Naive thymus-derived CD4-positive, alpha-beta T cell (primary cell): Measurements from ENCODE around the gene F11R. TPM values are rescaled to one million over a fixed set of nuclear protein-coding genes. Genes with fewer than 3 reads are reported as not detected.
"Not testable (repeated sequence)": the region's sequence is repeated elsewhere in the genome, so short reads cannot be mapped to it uniquely, and the experiment has no call there.

Experiments used
- ATAC-seq: fragments of 150-1000 bp; cut with Tn5 transposase; 2 replicates; pipeline ENCODE4 v1.10.0; 2021; ENCODE audit warnings: mild to moderate bottlenecking, moderate library complexity
- CTCF ChIA-PET: fragments of 350-600 bp; sonication (Branson Sonifier 250); formaldehyde crosslinking; loops from one replicate; lab custom pipeline; 2021; ENCODE audit warnings: antibody characterized with exemption; lab: Charles Lee
- POLR2A ChIA-PET: fragments of 350-600 bp; sonication (Branson Sonifier 250); formaldehyde crosslinking; loops from one replicate; lab custom pipeline; 2021; ENCODE audit warnings: antibody characterized with exemption, inconsistent platforms; lab: Charles Lee
- DNase-seq, 9 donors: peaks; one replicate each; pipeline versions ENCODE4 v3.0.0 to v3.0.0-alpha.2; 2020 to 2022; ENCODE audit warnings: mixed read lengths in 1 of 9
- H3K27ac ChIP-seq: one replicate; pipeline ENCODE4 v1.7.0; 2013; ENCODE audit warnings: mild to moderate bottlenecking, low read depth, low read length, moderate library complexity
- H3K27me3 ChIP-seq, 2 donors: one replicate each; pipeline ENCODE4 v1.7.0; 2013; ENCODE audit warnings: low read length in 2 of 2, mild to moderate bottlenecking in 2 of 2, moderate library complexity in 2 of 2; ENCODE audit not compliant: control insufficient read depth in 2 of 2, insufficient read depth in 2 of 2
- H3K36me3 ChIP-seq, 3 experiments: 1 replicate in 2 of 3; 2 replicates in 1 of 3; pipeline ENCODE4 v1.7.0; 2013; ENCODE audit warnings: low read length in 3 of 3, mild to moderate bottlenecking in 3 of 3, moderate library complexity in 1 of 3; ENCODE audit not compliant: insufficient read depth in 3 of 3, control insufficient read depth in 2 of 3
- H3K4me1 ChIP-seq, 2 donors: one replicate each; pipeline ENCODE4 v1.7.0; 2013; ENCODE audit warnings: low read length in 2 of 2, mild to moderate bottlenecking in 2 of 2, moderate library complexity in 1 of 2; ENCODE audit not compliant: control insufficient read depth in 2 of 2, insufficient read depth in 2 of 2
- H3K4me3 ChIP-seq: 2 replicates; pipeline ENCODE4 v1.7.0; 2013; ENCODE audit warnings: mild to moderate bottlenecking, low read length
- H3K9me3 ChIP-seq, 3 experiments: 1 replicate in 2 of 3; 2 replicates in 1 of 3; pipeline ENCODE4 v1.7.0; 2013; ENCODE audit warnings: low read length in 3 of 3; ENCODE audit not compliant: control insufficient read depth in 2 of 3
- H3K27ac Mint-ChIP-seq, 9 donors: one replicate each; pipeline ENCODE4 v1.8.0; 2020 to 2022; ENCODE audit warnings: mixed read lengths in 9 of 9, mild to moderate bottlenecking in 8 of 9, moderate library complexity in 5 of 9, inconsistent platforms in 2 of 9
- H3K27me3 Mint-ChIP-seq, 5 donors: one replicate each; pipeline ENCODE4 v1.8.0; 2021 to 2022; ENCODE audit warnings: mixed read lengths in 5 of 5, mild to moderate bottlenecking in 1 of 5
- H3K36me3 Mint-ChIP-seq, 5 donors: one replicate each; pipeline ENCODE4 v1.8.0; 2020 to 2022; ENCODE audit warnings: mixed read lengths in 5 of 5, mild to moderate bottlenecking in 3 of 5, inconsistent platforms in 1 of 5
- H3K4me1 Mint-ChIP-seq, 7 donors: one replicate each; pipeline ENCODE4 v1.8.0; 2020 to 2022; ENCODE audit warnings: mixed read lengths in 7 of 7, mild to moderate bottlenecking in 3 of 7, inconsistent platforms in 1 of 7
- H3K4me3 Mint-ChIP-seq, 10 donors: one replicate each; pipeline ENCODE4 v1.8.0; 2020 to 2022; ENCODE audit warnings: mild to moderate bottlenecking in 10 of 10, mixed read lengths in 10 of 10, moderate library complexity in 6 of 10, inconsistent platforms in 2 of 10
- H3K9me3 Mint-ChIP-seq, 11 donors: one replicate each; pipeline ENCODE4 v1.8.0; 2020 to 2022; ENCODE audit warnings: mixed read lengths in 11 of 11, mild to moderate bottlenecking in 4 of 11, inconsistent platforms in 1 of 11, moderate library complexity in 1 of 11
- intact Hi-C, 2 donors: fragments of 100-400 bp; cut with micrococcal nuclease; formaldehyde crosslinking; loops; one replicate each; pipeline ENCODE4 v1.15.1; 2023
- polyA plus RNA-seq, 2 donors: library from polyadenylated mRNA; unstranded; fragments of 300-500 nt; fragmentation: Illumina TruSeq; gene quantifications; one replicate each; pipeline ENCODE4 v1.2.3, GENCODE V29; 2021
- total RNA-seq, 6 experiments: library from RNA in 5 of 6; stranded (reverse) in 5 of 6; gene quantifications; 1 replicate in 5 of 6; 2 replicates in 1 of 6; pipeline ENCODE4 v1.2.3 and lab custom pipeline; 2021 to 2026

Gene F11R
- total and polyA plus RNA-seq, 7 experiments from 2014 or later, result 11.3 to 23.7 (median 14.4) TPM

DNA sequence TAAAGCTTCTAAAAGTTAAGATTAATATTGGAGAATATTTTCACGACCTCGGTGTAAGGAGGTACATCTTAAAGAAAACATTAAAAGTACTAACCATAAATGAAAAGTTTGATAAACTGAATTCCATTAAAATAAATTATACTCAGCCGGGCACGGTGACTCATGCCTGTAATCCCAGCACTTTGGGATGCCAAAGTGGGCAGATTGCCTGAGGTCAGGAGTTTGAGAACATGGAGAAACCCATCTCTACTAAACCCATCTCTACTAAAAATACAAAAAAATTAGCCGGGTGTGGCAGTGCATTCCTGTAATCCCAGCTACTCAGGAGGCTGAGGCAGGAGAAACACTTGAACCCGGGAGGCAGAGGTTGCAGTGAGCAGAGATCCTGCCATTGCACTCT is 75.1 kb downstream of the F11R start:
- H3K27ac Mint-ChIP-seq, H3K27me3 ChIP-seq, H3K27ac ChIP-seq, H3K4me1 Mint-ChIP-seq, H3K4me3 Mint-ChIP-seq, H3K4me1 ChIP-seq, POLR2A ChIA-PET, H3K9me3 Mint-ChIP-seq, CTCF ChIA-PET, H3K36me3 Mint-ChIP-seq, ATAC-seq, DNase-seq, intact Hi-C loops, H3K36me3 ChIP-seq, H3K4me3 ChIP-seq, H3K27me3 Mint-ChIP-seq, H3K9me3 ChIP-seq: not testable (repeated sequence)

Other genes with a start within 250 kb of the F11R start
- 100 to 1,000 TPM in 4 of 5 experiments, 1 to 10 TPM in 1; 5.6 to 141 (median 105) TPM for gene LY9, start 225.0 kb downstream of the F11R start, total RNA-seq
- 100 to 1,000 TPM; 182 to 225 TPM for gene LY9, start 225.0 kb downstream of the F11R start, polyA plus RNA-seq
- gene CD244, start 158.3 kb downstream of the F11R start, total RNA-seq, result 10 to 100 TPM in 1 of 5 experiments, 1 to 10 TPM in 1, under 1 TPM in 3; 0.27 to 33.6 (median 0.46) TPM
- 1 to 10 TPM; 3.9 to 4.6 TPM for gene CD244, start 158.3 kb downstream of the F11R start, polyA plus RNA-seq
- under 1 TPM in 1 of 5 experiments, not detected in 4; 0.88 TPM for gene ITLN1, start 136.0 kb downstream of the F11R start, total RNA-seq
- not detected for gene ITLN1, start 136.0 kb downstream of the F11R start, polyA plus RNA-seq
- not detected for gene ITLN2, start 66.3 kb downstream of the F11R start, total RNA-seq
- not detected for gene ITLN2, start 66.3 kb downstream of the F11R start, polyA plus RNA-seq
- 10 to 100 TPM; 49.8 to 84.0 (median 58.2) TPM for gene TSTD1, start 17.8 kb upstream of the F11R start, total RNA-seq
- 100 to 1,000 TPM; 349 to 494 TPM for gene TSTD1, start 17.8 kb upstream of the F11R start, polyA plus RNA-seq
- gene USF1, start 24.8 kb upstream of the F11R start, total RNA-seq, result 100 to 1,000 TPM in 1 of 5 experiments, 10 to 100 TPM in 4; 71.6 to 115 (median 91.7) TPM
- gene USF1, start 24.8 kb upstream of the F11R start, polyA plus RNA-seq, result 1 to 10 TPM; 3.9 to 5.5 TPM
- 100 to 1,000 TPM; 152 to 291 (median 235) TPM for gene ARHGAP30, start 48.7 kb upstream of the F11R start, total RNA-seq
- gene ARHGAP30, start 48.7 kb upstream of the F11R start, polyA plus RNA-seq, result 100 to 1,000 TPM; 128 to 258 TPM
- not detected for gene NECTIN4, start 68.4 kb upstream of the F11R start, total RNA-seq
- not detected for gene NECTIN4, start 68.4 kb upstream of the F11R start, polyA plus RNA-seq
- 1 to 10 TPM in 1 of 5 experiments, under 1 TPM in 1, not detected in 3; 0.40 to 1.1 TPM for gene KLHDC9, start 77.2 kb upstream of the F11R start, total RNA-seq
- under 1 TPM in 1 of 2 donors, not detected in 1; 0.74 TPM for gene KLHDC9, start 77.2 kb upstream of the F11R start, polyA plus RNA-seq
- gene PFDN2, start 96.9 kb upstream of the F11R start, total RNA-seq, result 10 to 100 TPM; 32.0 to 67.9 (median 34.0) TPM
- gene PFDN2, start 96.9 kb upstream of the F11R start, polyA plus RNA-seq, result 10 to 100 TPM; 66.6 to 84.0 TPM
- 10 to 100 TPM; 23.3 to 49.6 (median 41.8) TPM for gene NIT1, start 97.0 kb upstream of the F11R start, total RNA-seq
- gene NIT1, start 97.0 kb upstream of the F11R start, polyA plus RNA-seq, result 10 to 100 TPM; 14.1 to 28.4 TPM
- gene DEDD, start 111.5 kb upstream of the F11R start, total RNA-seq, result 10 to 100 TPM; 34.3 to 43.0 (median 36.0) TPM
- 10 to 100 TPM; 34.0 to 48.7 TPM for gene DEDD, start 111.5 kb upstream of the F11R start, polyA plus RNA-seq
- gene UFC1, start 132.8 kb upstream of the F11R start, total RNA-seq, result 100 to 1,000 TPM in 2 of 5 experiments, 10 to 100 TPM in 3; 83.7 to 116 (median 98.9) TPM
- gene UFC1, start 132.8 kb upstream of the F11R start, polyA plus RNA-seq, result 100 to 1,000 TPM; 129 to 132 TPM
- 10 to 100 TPM; 36.0 to 66.0 (median 38.6) TPM for gene USP21, start 138.3 kb upstream of the F11R start, total RNA-seq
- 10 to 100 TPM; 15.2 to 35.0 TPM for gene USP21, start 138.3 kb upstream of the F11R start, polyA plus RNA-seq
- 10 to 100 TPM; 39.7 to 76.2 (median 43.4) TPM for gene PPOX, start 145.3 kb upstream of the F11R start, total RNA-seq
- gene PPOX, start 145.3 kb upstream of the F11R start, polyA plus RNA-seq, result 10 to 100 TPM; 20.1 to 22.9 TPM
- gene B4GALT3, start 156.4 kb upstream of the F11R start, total RNA-seq, result 10 to 100 TPM; 40.5 to 83.7 (median 54.3) TPM
- 10 to 100 TPM; 36.2 to 52.5 TPM for gene B4GALT3, start 156.4 kb upstream of the F11R start, polyA plus RNA-seq
- gene ADAMTS4, start 177.9 kb upstream of the F11R start, total RNA-seq, result 1 to 10 TPM in 4 of 5 experiments, under 1 TPM in 1; 0.70 to 3.3 (median 1.6) TPM
- under 1 TPM; 0.21 to 0.38 TPM for gene ADAMTS4, start 177.9 kb upstream of the F11R start, polyA plus RNA-seq
- 100 to 1,000 TPM in 2 of 5 experiments, 10 to 100 TPM in 3; 64.1 to 131 (median 85.3) TPM for gene NDUFS2, start 181.2 kb upstream of the F11R start, total RNA-seq
- gene NDUFS2, start 181.2 kb upstream of the F11R start, polyA plus RNA-seq, result 100 to 1,000 TPM in 1 of 2 donors, 10 to 100 TPM in 1; 94.6 to 102 TPM
- 100 to 1,000 TPM in 1 of 5 experiments, 10 to 100 TPM in 3, 1 to 10 TPM in 1; 2.6 to 171 (median 14.5) TPM for gene FCER1G, start 194.1 kb upstream of the F11R start, total RNA-seq
- 1 to 10 TPM; 2.7 to 5.1 TPM for gene FCER1G, start 194.1 kb upstream of the F11R start, polyA plus RNA-seq
- gene APOA2, start 202.5 kb upstream of the F11R start, total RNA-seq, result not detected
- not detected for gene APOA2, start 202.5 kb upstream of the F11R start, polyA plus RNA-seq
- 10 to 100 TPM in 4 of 5 experiments, 1 to 10 TPM in 1; 8.9 to 24.3 (median 11.8) TPM for gene TOMM40L, start 204.9 kb upstream of the F11R start, total RNA-seq
- gene TOMM40L, start 204.9 kb upstream of the F11R start, polyA plus RNA-seq, result 1 to 10 TPM; 6.0 to 6.4 TPM
- gene NR1I3, start 217.1 kb upstream of the F11R start, total RNA-seq, result not detected
- not detected for gene NR1I3, start 217.1 kb upstream of the F11R start, polyA plus RNA-seq
- gene PCP4L1, start 237.6 kb upstream of the F11R start, total RNA-seq, result not detected
- gene PCP4L1, start 237.6 kb upstream of the F11R start, polyA plus RNA-seq, result under 1 TPM in 1 of 2 donors, not detected in 1; 0.15 TPM